ENCODE results near the gene ABLIM1. TPM values are rescaled to one million over a fixed set of nuclear protein-coding genes. Genes with fewer than 3 reads are reported as not detected.

Gene ABLIM1
- total RNA-seq, 1 experiment from 2014 or later = 79.3 TPM

DNA sequence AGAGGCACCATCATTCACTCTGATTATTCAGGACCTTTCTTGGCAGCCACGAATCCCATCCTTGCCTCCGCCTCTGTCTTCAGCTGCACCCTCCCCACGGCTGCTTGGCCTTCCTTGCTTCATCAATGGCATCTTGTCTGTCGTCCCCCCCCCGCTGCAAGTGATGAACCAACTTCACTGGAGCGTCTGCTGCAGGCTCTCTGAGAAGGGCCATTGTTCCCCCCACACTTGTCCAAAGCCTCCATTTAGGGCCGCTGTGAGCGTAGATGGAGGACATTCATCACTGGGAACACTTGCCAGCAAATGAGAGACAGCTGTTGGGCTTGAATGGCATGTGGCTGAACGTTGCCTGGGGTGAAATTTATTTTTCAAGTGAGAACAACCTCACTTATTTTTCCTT, 273.9 kb downstream of the ABLIM1 start:
- Mint-ChIP-seq H3K36me3 (ENCODE audit: insufficient read depth, unreplicated experiment) (no peaks in the 10 kb centered on the region), H3K4me3 (ENCODE audit: unreplicated experiment) (no peak overlapping the region), H3K27ac (ENCODE audit: unreplicated experiment) (no peak overlapping the region), H3K4me1 (ENCODE audit: low read depth, unreplicated experiment) (no peaks in the 10 kb centered on the region), H3K27me3 (ENCODE audit: insufficient read depth, unreplicated experiment) (no peaks in the 10 kb centered on the region), H3K9me3 (ENCODE audit: unreplicated experiment) (peaks cover 10% of the 10 kb centered on the region)
- no TSS peak for BruUV-seq (replicated peaks)
- no peak for DNase-seq
- Histone ChIP-seq H3K4me1 (no peaks in the 10 kb centered on the region), H3K36me3 (ENCODE audit: control insufficient read depth, insufficient read depth, low read length) (no peaks in the 10 kb centered on the region), H3K4me3 (ENCODE audit: low read depth, low read length) (no peak overlapping the region), H3K27me3 (replicated peaks; ENCODE audit: control insufficient read depth, insufficient read depth, low read length) (no peaks in the 10 kb centered on the region), H3K9me3 (no peaks in the 10 kb centered on the region)
- ChIA-PET CTCF (no interaction called here), POLR2A (no interaction called here)
- TF ChIP-seq, protein P1, sequence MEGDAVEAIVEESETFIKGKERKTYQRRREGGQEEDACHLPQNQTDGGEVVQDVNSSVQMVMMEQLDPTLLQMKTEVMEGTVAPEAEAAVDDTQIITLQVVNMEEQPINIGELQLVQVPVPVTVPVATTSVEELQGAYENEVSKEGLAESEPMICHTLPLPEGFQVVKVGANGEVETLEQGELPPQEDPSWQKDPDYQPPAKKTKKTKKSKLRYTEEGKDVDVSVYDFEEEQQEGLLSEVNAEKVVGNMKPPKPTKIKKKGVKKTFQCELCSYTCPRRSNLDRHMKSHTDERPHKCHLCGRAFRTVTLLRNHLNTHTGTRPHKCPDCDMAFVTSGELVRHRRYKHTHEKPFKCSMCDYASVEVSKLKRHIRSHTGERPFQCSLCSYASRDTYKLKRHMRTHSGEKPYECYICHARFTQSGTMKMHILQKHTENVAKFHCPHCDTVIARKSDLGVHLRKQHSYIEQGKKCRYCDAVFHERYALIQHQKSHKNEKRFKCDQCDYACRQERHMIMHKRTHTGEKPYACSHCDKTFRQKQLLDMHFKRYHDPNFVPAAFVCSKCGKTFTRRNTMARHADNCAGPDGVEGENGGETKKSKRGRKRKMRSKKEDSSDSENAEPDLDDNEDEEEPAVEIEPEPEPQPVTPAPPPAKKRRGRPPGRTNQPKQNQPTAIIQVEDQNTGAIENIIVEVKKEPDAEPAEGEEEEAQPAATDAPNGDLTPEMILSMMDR (IDR thresholded peaks at IDR 0.05; ENCODE audit: insufficient read depth in 1 of 2, low read depth in 1 of 2, low read length in 1 of 2, severe bottlenecking in 1 of 2, unreplicated experiment in 1 of 2) = no peak
- intact Hi-C loops (cut with micrococcal nuclease; ENCODE audit: unreplicated experiment) = no loop called here

Other genes starting within 250 kb of the ABLIM1 start
- 15.2 and 15.3 TPM in 2 replicates for gene FHIP2A, start 163.5 kb upstream of the ABLIM1 start, total RNA-seq (2022)